Liver (tissue), 9 donors: Measurements from ENCODE around the gene MFGE8. TPM values are rescaled to one million over a fixed set of nuclear protein-coding genes. Genes with fewer than 3 reads are reported as not detected.

Experiments used
- DNase-seq: peaks from one replicate; pipeline ENCODE4 v3.0.0-alpha.2; 2017; ENCODE audit warnings: low spot score
- H3K27ac ChIP-seq, 2 donors: one replicate each; pipeline ENCODE4 v1.7.0; 2013; ENCODE audit warnings: inconsistent platforms in 2 of 2, low read length in 2 of 2, control low read depth in 1 of 2, low read depth in 1 of 2, mild to moderate bottlenecking in 1 of 2
- H3K27me3 ChIP-seq, 4 donors: one replicate each; pipeline versions ENCODE4 v1.6.1 to v1.7.0; 2013; ENCODE audit warnings: low read length in 3 of 4, inconsistent platforms in 1 of 4, mild to moderate bottlenecking in 1 of 4, moderate library complexity in 1 of 4; ENCODE audit not compliant: control insufficient read depth in 4 of 4, insufficient read depth in 4 of 4
- H3K36me3 ChIP-seq, 4 donors: one replicate each; pipeline versions ENCODE4 v1.6.1 to v1.7.0; 2013; ENCODE audit warnings: low read length in 3 of 4, mild to moderate bottlenecking in 3 of 4, low read depth in 1 of 4, moderate library complexity in 1 of 4; ENCODE audit not compliant: control insufficient read depth in 4 of 4, insufficient read depth in 3 of 4
- H3K4me1 ChIP-seq, 4 donors: one replicate each; pipeline versions ENCODE4 v1.6.1 to v1.7.0; 2013; ENCODE audit warnings: low read length in 3 of 4, mild to moderate bottlenecking in 3 of 4, moderate library complexity in 1 of 4; ENCODE audit not compliant: control insufficient read depth in 4 of 4, insufficient read depth in 4 of 4
- H3K4me3 ChIP-seq, 3 donors: one replicate each; pipeline versions ENCODE4 v1.6.1 to v1.7.0; 2013; ENCODE audit warnings: low read length in 3 of 3, control low read depth in 1 of 3, low read depth in 1 of 3, mild to moderate bottlenecking in 1 of 3
- H3K9ac ChIP-seq, 2 donors: one replicate each; pipeline ENCODE4 v1.7.0; 2013; ENCODE audit warnings: low read length in 2 of 2, mild to moderate bottlenecking in 2 of 2, moderate library complexity in 2 of 2, control low read depth in 1 of 2, low read depth in 1 of 2
- H3K9me3 ChIP-seq, 4 donors: one replicate each; pipeline versions ENCODE4 v1.6.1 to v1.7.0; 2013; ENCODE audit warnings: low read length in 3 of 4; ENCODE audit not compliant: control insufficient read depth in 4 of 4
- ATF3 ChIP-seq: IDR thresholded peaks from 2 replicates; pipeline ENCODE4 v1.6.1; 2016; ENCODE audit warnings: antibody characterized with exemption
- EGR1 ChIP-seq, 2 donors: IDR thresholded peaks; 2 replicates each; pipeline ENCODE4 v1.6.1; 2016 to 2018; ENCODE audit warnings: antibody characterized with exemption in 2 of 2, low read depth in 2 of 2
- FOXA1 ChIP-seq: IDR thresholded peaks from 2 replicates; pipeline ENCODE4 v1.6.1; 2016; ENCODE audit warnings: antibody characterized with exemption
- GABPA ChIP-seq, 2 donors: IDR thresholded peaks in 1 of 2; conservative IDR thresholded peaks in 1 of 2; 2 replicates each; pipeline ENCODE4 v1.6.1; 2016; ENCODE audit warnings: antibody characterized with exemption in 2 of 2, mild to moderate bottlenecking in 1 of 2, moderate library complexity in 1 of 2
- HNF4A ChIP-seq, 2 donors: conservative IDR thresholded peaks; 2 replicates each; pipeline ENCODE4 v1.6.1; 2016; ENCODE audit warnings: antibody characterized with exemption in 2 of 2, mild to moderate bottlenecking in 2 of 2
- HNF4G ChIP-seq: IDR thresholded peaks from 2 replicates; pipeline ENCODE4 v1.6.1; 2016; ENCODE audit warnings: antibody characterized with exemption
- JUND ChIP-seq, 2 donors: IDR thresholded peaks; 2 replicates each; pipeline ENCODE4 v1.6.1; 2016; ENCODE audit warnings: antibody characterized with exemption in 2 of 2
- NR2F2 ChIP-seq: IDR thresholded peaks from 2 replicates; pipeline ENCODE4 v1.6.1; 2016; ENCODE audit warnings: antibody characterized with exemption
- RAD21 ChIP-seq, 2 donors: IDR thresholded peaks; 2 replicates each; pipeline ENCODE4 v1.6.1; 2016; ENCODE audit warnings: antibody characterized with exemption in 2 of 2, mild to moderate bottlenecking in 2 of 2
- RXRA ChIP-seq, 2 donors: IDR thresholded peaks; 2 replicates each; pipeline ENCODE4 v1.6.1; 2017 to 2018; ENCODE audit warnings: antibody characterized with exemption in 2 of 2, mild to moderate bottlenecking in 1 of 2
- TAF1 ChIP-seq: conservative IDR thresholded peaks from 2 replicates; pipeline ENCODE4 v1.6.1; 2016; ENCODE audit warnings: antibody characterized with exemption, mild to moderate bottlenecking
- YY1 ChIP-seq: IDR thresholded peaks from 2 replicates; pipeline ENCODE4 v1.6.1; 2016; ENCODE audit warnings: antibody characterized with exemption, mild to moderate bottlenecking
- ZBTB33 ChIP-seq: IDR thresholded peaks from 2 replicates; pipeline ENCODE4 v1.6.1; 2016; ENCODE audit warnings: antibody characterized with exemption
- WGBS: extraction: QIAGEN DNeasy Blood & Tissue Kit; methylation state at CpG from one replicate; pipeline ENCODE4 v1.1.7; 2013; 5-methylcytosine and 5-hydroxymethylcytosine counted together
- polyA plus RNA-seq, 2 donors: library from polyadenylated mRNA; stranded (reverse) in 1 of 2; unstranded in 1 of 2; fragments of 200-250 nt in 1 of 2; fragments of >200 nt in 1 of 2; fragmentation: Nextera tagmentation in 1 of 2; extraction: Ambion mirVana in 1 of 2; gene quantifications; one replicate each; pipeline versions ENCODE4 v1.2.1 to v1.2.3, GENCODE V29; 2013 to 2015
- total RNA-seq, 2 donors: library from RNA; depleted of rRNA; stranded (reverse); fragments of >200 nt; gene quantifications; one replicate each; pipeline ENCODE4 v1.2.3, GENCODE V29; 2014
- TF ChIP-seq, protein P1 (sequence below): fragments of 150-350 bp; IDR thresholded peaks from 2 replicates; pipeline ENCODE4 v1.5.1; 2017; ENCODE audit warnings: improper control_type of control experiment, low read depth, low read length; ENCODE audit not compliant: missing input control
- TF ChIP-seq, protein P2 (sequence below): IDR thresholded peaks from 2 replicates; pipeline ENCODE4 v1.6.1; 2016; ENCODE audit warnings: antibody characterized with exemption, mild to moderate bottlenecking
- donor health status: healthy.
- donor health status: healthy.
- donor health status: healthy.
- donor health status: healthy.
- donor health status: healthy.

MFGE8 gene
- total and polyA plus RNA-seq, 4 donors: 6.6 to 14.8 (median 12.8) TPM

DNA sequence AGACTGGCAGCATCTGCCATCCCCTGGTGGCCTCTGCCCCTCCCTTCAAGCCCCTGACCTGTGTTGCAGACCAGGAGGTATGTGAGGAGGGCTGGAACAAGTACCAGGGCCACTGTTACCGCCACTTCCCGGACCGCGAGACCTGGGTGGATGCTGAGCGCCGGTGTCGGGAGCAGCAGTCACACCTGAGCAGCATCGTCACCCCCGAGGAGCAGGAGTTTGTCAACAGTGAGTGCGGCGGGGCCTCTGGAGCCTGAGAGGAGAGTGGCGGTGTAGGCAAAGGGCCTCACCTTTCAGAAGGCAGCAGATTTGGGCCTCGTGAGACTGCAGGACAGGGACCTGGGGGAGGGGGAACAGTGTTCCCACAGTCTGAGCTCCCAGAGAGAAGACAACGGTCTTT is 41.9 kb downstream of the MFGE8 start:
- Histone ChIP-seq H3K9ac (no peak overlapping the region), H3K27ac (no peak overlapping the region), H3K4me3 (no peak overlapping the region), H3K9me3 (no peaks in the 10 kb centered on the region), H3K27me3 (peaks cover 0 to 5% (median 0%) of the 10 kb centered on the region in 4 donors), H3K4me1 (no peaks in the 10 kb centered on the region), H3K36me3 (no peaks in the 10 kb centered on the region)
- DNase-seq: no peak
- WGBS: 63% methylated on average over 14 of the region's 14 CpGs
- TF ChIP-seq RAD21 (IDR thresholded peaks at IDR 0.05) (no peak), GABPA (IDR thresholded peaks at IDR 0.05 in 1 of 2, conservative IDR thresholded peaks at IDR 0.05 in 1 of 2) (no peak), NR2F2 (no peak), FOXA1 (no peak), JUND (IDR thresholded peaks at IDR 0.05) (no peak), EGR1 (IDR thresholded peaks at IDR 0.05; ENCODE audit: low read depth in 2 of 2) (no peak), RXRA (IDR thresholded peaks at IDR 0.05) (no peak), HNF4G (no peak), TAF1 (no peak), ZBTB33 (no peak), ATF3 (no peak), YY1 (no peak)
- TF ChIP-seq, protein P1, sequence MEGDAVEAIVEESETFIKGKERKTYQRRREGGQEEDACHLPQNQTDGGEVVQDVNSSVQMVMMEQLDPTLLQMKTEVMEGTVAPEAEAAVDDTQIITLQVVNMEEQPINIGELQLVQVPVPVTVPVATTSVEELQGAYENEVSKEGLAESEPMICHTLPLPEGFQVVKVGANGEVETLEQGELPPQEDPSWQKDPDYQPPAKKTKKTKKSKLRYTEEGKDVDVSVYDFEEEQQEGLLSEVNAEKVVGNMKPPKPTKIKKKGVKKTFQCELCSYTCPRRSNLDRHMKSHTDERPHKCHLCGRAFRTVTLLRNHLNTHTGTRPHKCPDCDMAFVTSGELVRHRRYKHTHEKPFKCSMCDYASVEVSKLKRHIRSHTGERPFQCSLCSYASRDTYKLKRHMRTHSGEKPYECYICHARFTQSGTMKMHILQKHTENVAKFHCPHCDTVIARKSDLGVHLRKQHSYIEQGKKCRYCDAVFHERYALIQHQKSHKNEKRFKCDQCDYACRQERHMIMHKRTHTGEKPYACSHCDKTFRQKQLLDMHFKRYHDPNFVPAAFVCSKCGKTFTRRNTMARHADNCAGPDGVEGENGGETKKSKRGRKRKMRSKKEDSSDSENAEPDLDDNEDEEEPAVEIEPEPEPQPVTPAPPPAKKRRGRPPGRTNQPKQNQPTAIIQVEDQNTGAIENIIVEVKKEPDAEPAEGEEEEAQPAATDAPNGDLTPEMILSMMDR: no peak
- TF ChIP-seq, protein P2, sequence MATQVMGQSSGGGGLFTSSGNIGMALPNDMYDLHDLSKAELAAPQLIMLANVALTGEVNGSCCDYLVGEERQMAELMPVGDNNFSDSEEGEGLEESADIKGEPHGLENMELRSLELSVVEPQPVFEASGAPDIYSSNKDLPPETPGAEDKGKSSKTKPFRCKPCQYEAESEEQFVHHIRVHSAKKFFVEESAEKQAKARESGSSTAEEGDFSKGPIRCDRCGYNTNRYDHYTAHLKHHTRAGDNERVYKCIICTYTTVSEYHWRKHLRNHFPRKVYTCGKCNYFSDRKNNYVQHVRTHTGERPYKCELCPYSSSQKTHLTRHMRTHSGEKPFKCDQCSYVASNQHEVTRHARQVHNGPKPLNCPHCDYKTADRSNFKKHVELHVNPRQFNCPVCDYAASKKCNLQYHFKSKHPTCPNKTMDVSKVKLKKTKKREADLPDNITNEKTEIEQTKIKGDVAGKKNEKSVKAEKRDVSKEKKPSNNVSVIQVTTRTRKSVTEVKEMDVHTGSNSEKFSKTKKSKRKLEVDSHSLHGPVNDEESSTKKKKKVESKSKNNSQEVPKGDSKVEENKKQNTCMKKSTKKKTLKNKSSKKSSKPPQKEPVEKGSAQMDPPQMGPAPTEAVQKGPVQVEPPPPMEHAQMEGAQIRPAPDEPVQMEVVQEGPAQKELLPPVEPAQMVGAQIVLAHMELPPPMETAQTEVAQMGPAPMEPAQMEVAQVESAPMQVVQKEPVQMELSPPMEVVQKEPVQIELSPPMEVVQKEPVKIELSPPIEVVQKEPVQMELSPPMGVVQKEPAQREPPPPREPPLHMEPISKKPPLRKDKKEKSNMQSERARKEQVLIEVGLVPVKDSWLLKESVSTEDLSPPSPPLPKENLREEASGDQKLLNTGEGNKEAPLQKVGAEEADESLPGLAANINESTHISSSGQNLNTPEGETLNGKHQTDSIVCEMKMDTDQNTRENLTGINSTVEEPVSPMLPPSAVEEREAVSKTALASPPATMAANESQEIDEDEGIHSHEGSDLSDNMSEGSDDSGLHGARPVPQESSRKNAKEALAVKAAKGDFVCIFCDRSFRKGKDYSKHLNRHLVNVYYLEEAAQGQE: no peak

DNA sequence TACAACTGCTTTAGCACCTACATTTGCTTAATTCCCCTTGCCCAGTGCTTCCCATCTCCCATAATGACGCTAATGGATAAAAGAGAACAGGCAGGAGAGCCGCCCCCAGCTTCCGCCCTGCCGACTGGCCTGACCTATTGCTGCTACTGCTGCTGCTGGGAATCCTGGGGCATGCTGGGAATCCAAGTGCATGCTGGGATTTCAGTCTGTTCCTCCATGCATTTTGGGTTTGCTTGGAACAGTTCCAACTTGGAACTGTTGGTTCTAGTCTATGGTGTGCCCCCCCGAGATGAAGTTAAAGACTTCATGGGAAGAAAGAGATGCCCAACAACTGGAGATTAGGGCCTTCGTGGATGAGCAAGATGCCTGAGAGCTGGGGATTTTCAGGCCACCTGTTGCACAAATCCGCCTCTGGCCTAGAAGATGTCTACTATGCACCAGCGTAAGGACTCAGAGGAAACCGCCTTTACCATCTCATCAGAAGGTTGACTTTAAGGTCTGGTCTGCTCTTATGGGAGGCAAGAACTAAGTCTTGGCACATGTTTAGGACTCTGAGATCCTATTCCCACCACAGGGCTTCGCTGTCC is 46.8 kb downstream of the MFGE8 start:
- no peaks in the 10 kb centered on the region for H3K4me1 ChIP-seq
- no peak overlapping the region for H3K27ac ChIP-seq
- H3K27me3 ChIP-seq: peaks cover 0 to 9% (median 0%) of the 10 kb centered on the region in 4 donors
- no peaks in the 10 kb centered on the region for H3K36me3 ChIP-seq
- 89% methylated on average over 10 of the region's 10 CpGs for WGBS
- no peak for DNase-seq
- no peaks in the 10 kb centered on the region for H3K9me3 ChIP-seq
- no peak overlapping the region for H3K9ac ChIP-seq
- no peak overlapping the region for H3K4me3 ChIP-seq
- TF ChIP-seq FOXA1 (no peak), ZBTB33 (no peak), HNF4G (no peak), HNF4A (conservative IDR thresholded peaks at IDR 0.05) (no peak), NR2F2 (no peak), RXRA (IDR thresholded peaks at IDR 0.05) (no peak), YY1 (no peak)
- TF ChIP-seq, protein P2: no peak
- TF ChIP-seq, protein P1: no peak
